Mucosa of rectum (tissue), 2 donors: Measurements from ENCODE around the gene SKIC8.
A peak's percentile ranks its signal among the peaks of the same experiment; 100 is the strongest.

Experiments used
- H3K27ac ChIP-seq, 2 donors: one replicate each; pipeline ENCODE4 v1.7.0; 2013; ENCODE audit warnings: inconsistent platforms in 2 of 2, low read depth in 2 of 2, low read length in 2 of 2
- H3K27me3 ChIP-seq, 2 donors: one replicate each; pipeline ENCODE4 v1.7.0; 2013; ENCODE audit warnings: low read length in 2 of 2; ENCODE audit not compliant: control insufficient read depth in 2 of 2, insufficient read depth in 2 of 2
- H3K36me3 ChIP-seq, 2 donors: one replicate each; pipeline ENCODE4 v1.7.0; 2013; ENCODE audit warnings: low read length in 2 of 2; ENCODE audit not compliant: control insufficient read depth in 2 of 2, insufficient read depth in 2 of 2
- H3K4me1 ChIP-seq, 2 donors: one replicate each; pipeline ENCODE4 v1.7.0; 2013; ENCODE audit warnings: low read length in 2 of 2, mild to moderate bottlenecking in 1 of 2; ENCODE audit not compliant: control insufficient read depth in 2 of 2, insufficient read depth in 2 of 2
- H3K4me3 ChIP-seq, 2 donors: one replicate each; pipeline ENCODE4 v1.7.0; 2013; ENCODE audit warnings: low read length in 2 of 2
- H3K9ac ChIP-seq, 2 donors: one replicate each; pipeline ENCODE4 v1.7.0; 2013; ENCODE audit warnings: low read length in 2 of 2, low read depth in 1 of 2, mild to moderate bottlenecking in 1 of 2
- H3K9me3 ChIP-seq, 2 donors: one replicate each; pipeline ENCODE4 v1.7.0; 2013; ENCODE audit warnings: low read length in 2 of 2; ENCODE audit not compliant: control insufficient read depth in 2 of 2
- donor health status: healthy.
- donor health status: Normal muscosa, but diverticular disease.

SKIC8 gene

DNA sequence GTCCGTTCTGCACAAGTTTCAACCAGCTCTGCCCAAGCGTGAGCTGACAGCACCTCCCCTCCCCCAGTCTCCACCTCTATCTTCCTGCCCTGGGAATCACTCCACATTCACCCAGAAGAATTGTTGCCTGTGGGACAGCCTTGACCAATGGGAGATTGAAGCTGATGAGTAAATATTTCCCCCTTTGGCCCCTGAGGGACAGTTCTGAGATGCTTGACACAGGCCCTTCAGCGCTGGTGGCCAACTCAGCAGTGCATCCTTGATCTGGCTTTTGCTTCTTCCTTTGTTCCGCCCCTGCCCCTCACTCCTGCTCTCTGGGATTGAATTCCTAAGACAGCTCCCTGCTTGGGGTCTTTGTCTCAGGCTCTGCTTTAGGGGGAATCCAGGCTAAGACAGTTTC lies 13.1 kb upstream of the SKIC8 start:
- no peaks in the 10 kb centered on the region for H3K36me3 ChIP-seq
- no peak overlapping the region for H3K27ac ChIP-seq

DNA sequence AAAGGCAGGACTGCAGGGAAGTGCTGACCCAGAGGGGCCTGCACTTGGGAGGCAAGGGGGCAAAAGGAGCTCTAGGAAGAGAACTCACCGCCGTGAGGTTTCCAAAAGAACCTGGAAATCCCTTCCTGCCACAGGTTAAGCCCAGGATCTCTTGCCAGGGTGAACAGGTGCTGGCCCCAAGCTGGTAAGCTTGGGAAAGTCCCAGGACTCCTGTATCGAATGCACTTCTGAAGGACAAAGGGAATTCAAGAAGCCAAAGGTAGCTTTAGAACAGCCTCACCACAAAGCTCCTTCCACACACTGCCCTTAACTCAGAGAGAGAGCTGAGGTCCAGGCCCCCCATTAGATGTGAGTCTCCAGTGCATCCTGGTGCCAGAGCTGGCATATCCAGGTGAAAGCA lies 11.9 kb upstream of the SKIC8 start:
- Histone ChIP-seq H3K4me1 (peaks cover 9 to 15% of the 10 kb centered on the region in 2 donors), H3K27me3 (no peaks in the 10 kb centered on the region), H3K9ac (no peak overlapping the region), H3K27ac (no peak overlapping the region), H3K36me3 (no peaks in the 10 kb centered on the region), H3K4me3 (no peak overlapping the region), H3K9me3 (no peaks in the 10 kb centered on the region)

More for the DNA sequence above, 13.1 kb upstream of the SKIC8 start:
- Histone ChIP-seq H3K4me3 (no peak overlapping the region), H3K4me1 (peaks cover 11 to 24% of the 10 kb centered on the region in 2 donors), H3K9ac (no peak overlapping the region), H3K9me3 (no peaks in the 10 kb centered on the region), H3K27me3 (no peaks in the 10 kb centered on the region)

DNA sequence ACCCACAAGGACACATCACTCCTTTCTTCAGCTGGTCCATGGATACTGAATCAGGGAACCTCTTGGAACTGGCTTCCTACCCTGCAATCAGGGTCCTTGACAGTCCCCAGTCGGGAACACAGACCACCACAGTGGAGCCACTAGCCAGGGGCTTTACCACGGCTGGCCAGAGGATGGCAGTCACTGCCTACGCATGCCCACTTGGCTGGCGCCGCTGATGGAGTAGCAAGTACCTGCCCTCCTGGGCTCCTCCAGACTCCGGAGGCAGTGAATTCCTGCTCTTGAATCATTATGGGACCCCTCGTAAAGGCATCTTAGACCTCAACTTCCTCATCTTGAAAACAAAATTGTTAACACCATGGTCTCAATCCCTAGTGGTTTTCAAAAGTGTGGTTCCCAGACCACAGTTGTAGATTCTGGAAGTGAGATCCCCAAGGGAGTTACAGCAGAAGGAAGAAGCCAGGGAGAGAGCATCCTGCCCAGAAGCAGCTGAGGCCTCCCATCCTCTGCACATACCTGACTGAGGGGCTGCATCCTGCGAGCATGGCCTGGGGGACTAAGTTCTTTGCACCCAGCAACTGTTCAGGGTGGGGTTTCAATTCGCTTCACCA lies 9.1 kb upstream of the SKIC8 start:
- H3K9me3 ChIP-seq: no peaks in the 10 kb centered on the region
- no peak overlapping the region for H3K27ac ChIP-seq
- H3K4me1 ChIP-seq: peaks cover 0 to 7% of the 10 kb centered on the region in 2 donors
- H3K27me3 ChIP-seq: no peaks in the 10 kb centered on the region
- no peaks in the 10 kb centered on the region for H3K36me3 ChIP-seq
- H3K9ac ChIP-seq: peak overlapping the region in 1 of 2 donors; percentile 15
- no peak overlapping the region for H3K4me3 ChIP-seq

DNA sequence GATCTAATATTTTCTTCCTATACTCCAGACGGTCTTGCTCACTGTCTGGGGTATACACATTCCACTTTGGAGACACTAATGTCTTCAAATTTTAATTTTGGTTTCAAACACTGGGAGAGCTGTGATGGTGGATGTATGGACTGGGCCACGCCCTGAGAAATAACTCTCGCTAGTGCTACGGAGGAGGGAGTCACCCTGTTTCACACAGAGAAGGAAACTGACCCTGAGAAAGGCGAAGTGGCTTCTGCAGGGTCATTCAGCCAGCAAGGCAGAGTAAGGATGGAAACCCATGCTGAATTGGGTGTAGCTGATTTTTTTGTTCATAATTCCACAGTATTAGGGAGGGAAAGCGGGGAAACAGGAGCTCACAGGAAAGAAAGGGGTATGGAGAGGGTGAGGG lies 8.6 kb upstream of the SKIC8 start:
- H3K9me3 ChIP-seq: no peaks in the 10 kb centered on the region
- H3K4me3 ChIP-seq: no peak overlapping the region
- H3K4me1 ChIP-seq: peaks cover 0 to 7% of the 10 kb centered on the region in 2 donors
- no peaks in the 10 kb centered on the region for H3K36me3 ChIP-seq
- H3K9ac ChIP-seq: no peak overlapping the region
- no peak overlapping the region for H3K27ac ChIP-seq
- H3K27me3 ChIP-seq: no peaks in the 10 kb centered on the region

DNA sequence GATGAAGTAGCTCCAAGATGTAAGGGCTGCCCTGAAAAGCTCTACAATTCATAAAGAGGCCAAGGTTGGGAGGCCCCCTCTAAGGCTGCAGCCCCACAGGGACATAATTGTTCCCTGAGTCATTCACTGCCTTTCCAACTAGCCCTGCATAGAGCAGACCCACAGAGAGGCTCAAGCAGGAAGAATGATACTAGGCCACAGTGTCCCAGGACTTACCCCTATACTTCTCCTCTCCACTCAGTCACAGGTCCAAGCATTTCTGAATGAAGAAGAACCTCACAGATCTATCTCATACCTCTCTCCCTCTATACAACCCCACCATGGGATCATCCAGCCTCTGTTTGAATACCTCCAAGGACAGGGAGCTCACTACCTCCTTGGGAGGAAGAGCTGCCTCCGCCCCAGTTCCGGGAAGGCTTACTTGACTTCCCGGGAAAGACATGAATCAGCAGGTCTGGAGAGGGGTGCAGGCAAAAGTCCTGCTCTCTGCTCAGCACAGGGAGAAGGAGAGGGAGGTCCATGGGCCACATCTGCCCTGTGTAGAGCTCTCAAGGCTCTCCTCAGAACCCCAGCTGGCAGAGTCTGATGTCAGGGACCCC lies 6.9 kb upstream of the SKIC8 start:
- Histone ChIP-seq H3K9me3 (no peaks in the 10 kb centered on the region), H3K27ac (no peak overlapping the region), H3K36me3 (no peaks in the 10 kb centered on the region), H3K27me3 (no peaks in the 10 kb centered on the region), H3K4me3 (no peak overlapping the region), H3K9ac (no peak overlapping the region), H3K4me1 (peaks cover 0 to 7% of the 10 kb centered on the region in 2 donors)

DNA sequence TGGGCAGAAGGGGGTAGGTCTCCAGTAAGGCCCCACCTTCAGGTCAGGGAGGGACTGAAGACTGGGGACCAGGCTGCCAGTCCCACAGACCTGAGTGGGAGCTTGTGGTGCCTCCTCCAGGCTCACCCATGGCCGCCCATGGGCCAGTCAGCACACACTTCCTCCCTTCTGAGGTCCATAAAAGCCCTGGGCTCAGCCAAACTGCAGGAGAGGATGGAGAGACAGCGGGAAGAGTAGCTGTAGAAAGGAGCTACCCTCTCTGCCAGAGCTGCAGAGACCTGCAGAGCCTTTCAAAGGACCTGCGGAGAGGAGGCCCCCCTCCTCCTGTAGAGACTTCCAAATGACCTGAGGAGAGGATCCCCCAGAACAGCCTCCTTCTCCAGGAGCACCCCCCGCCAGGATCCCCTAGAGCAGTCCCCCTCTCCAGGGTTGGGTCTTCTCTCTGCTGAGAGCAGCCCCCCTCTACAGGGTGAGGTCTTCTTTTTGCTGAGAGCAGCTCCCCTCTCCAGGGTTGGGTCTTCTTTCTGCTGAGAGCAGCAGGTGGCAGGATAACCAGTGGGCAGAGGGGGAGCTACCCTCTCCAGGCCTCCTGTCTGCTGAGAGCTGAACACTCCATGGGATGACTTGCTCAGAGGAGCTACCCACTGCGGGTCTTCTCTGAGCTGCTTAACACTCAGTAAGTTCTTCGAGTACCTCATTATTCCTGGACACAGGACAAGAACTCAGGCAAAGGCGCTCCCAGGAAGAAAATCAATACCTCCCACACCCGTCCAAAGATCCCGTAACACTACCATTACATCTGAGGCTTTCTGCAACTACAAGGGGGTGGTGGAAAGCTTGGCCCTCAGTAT lies 5.0 kb upstream of the SKIC8 start:
- H3K27me3 ChIP-seq: no peaks in the 10 kb centered on the region
- no peak overlapping the region for H3K9ac ChIP-seq
- no peaks in the 10 kb centered on the region for H3K9me3 ChIP-seq
- H3K36me3 ChIP-seq: no peaks in the 10 kb centered on the region
- no peak overlapping the region for H3K4me3 ChIP-seq
- H3K4me1 ChIP-seq: peaks cover 4 to 7% of the 10 kb centered on the region in 2 donors
- no peak overlapping the region for H3K27ac ChIP-seq

DNA sequence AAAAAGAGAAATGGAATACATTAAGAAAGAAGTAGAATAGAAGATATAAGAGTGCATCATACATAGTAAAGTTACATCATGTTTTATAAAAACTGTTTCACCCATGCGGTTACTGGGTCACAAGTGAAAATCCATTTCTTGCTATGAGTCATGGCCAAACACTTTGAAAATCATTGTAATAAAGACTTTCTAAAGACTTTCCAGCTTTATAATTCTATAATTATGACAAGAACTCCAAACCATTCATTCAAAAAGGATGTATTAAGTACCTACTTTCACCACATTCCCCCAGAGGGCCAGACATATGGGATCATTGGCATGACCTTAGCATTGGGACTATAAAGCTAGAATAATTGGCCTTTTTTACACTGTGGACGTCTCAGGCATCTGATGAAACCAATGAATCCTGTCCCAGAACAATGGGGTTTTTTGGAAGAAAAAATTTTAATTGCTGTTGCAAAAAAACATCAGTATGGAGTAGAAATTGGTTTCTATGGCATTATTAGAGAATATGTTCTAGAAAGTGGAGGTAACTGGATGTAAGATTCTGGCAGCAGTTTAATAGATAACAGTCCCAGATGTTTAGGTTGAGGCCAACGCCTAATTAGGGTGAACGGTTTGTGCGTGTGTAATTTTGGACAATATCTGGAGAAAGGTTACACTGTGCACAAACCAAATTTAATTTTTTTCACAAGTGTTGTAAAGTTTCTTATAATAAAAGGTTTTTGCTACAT lies 3.3 kb upstream of the SKIC8 start:
- Histone ChIP-seq H3K27me3 (no peaks in the 10 kb centered on the region), H3K27ac (no peak overlapping the region), H3K36me3 (no peaks in the 10 kb centered on the region), H3K4me1 (peaks cover 6 to 14% of the 10 kb centered on the region in 2 donors), H3K4me3 (no peak overlapping the region), H3K9me3 (no peaks in the 10 kb centered on the region), H3K9ac (no peak overlapping the region)

DNA sequence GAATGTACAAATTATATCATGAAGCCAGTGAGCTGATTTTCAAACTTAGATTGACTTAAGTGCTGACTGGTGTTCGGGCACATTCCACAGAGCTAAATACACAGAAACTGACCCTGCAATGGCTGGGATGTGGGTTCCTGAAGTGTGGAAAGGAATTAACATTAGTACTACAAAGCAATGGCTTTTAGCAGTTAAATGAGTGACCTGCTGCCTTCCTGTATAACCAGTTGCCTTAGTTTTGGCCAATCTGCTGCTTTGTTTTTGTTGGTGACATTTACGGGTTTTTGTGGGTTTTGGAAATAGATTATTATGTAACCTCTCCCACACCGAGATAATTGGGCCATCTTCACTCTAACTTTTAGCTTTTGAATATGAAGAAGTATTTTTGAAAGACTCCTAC lies 2.4 kb upstream of the SKIC8 start:
- Histone ChIP-seq H3K9ac (no peak overlapping the region), H3K4me3 (no peak overlapping the region), H3K27ac (no peak overlapping the region), H3K9me3 (no peaks in the 10 kb centered on the region), H3K27me3 (no peaks in the 10 kb centered on the region), H3K4me1 (peaks cover 6 to 14% of the 10 kb centered on the region in 2 donors), H3K36me3 (no peaks in the 10 kb centered on the region)

DNA sequence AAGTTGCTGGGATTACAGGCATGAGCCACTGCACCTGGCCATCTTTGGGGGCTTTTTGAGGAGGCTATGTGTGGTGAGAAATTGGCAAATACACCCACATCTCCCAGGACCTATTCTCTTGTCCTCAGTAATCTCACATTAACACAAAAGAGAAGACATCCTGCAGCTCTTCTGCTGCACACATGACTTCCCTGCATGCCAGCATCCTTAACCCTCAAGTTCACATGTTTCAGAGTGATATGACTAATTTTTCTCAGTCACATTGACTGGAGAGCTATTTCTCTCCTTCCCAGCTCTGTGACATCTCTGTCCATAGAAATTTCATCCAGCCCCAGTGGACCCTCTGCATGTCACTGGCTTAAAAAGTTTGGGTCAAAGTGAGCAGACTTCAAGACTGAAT lies 1.9 kb upstream of the SKIC8 start:
- H3K27ac ChIP-seq: no peak overlapping the region
- H3K36me3 ChIP-seq: no peaks in the 10 kb centered on the region
- no peak overlapping the region for H3K9ac ChIP-seq
- no peaks in the 10 kb centered on the region for H3K27me3 ChIP-seq
- H3K9me3 ChIP-seq: no peaks in the 10 kb centered on the region
- H3K4me3 ChIP-seq: no peak overlapping the region
- H3K4me1 ChIP-seq: peaks cover 6 to 14% of the 10 kb centered on the region in 2 donors

DNA sequence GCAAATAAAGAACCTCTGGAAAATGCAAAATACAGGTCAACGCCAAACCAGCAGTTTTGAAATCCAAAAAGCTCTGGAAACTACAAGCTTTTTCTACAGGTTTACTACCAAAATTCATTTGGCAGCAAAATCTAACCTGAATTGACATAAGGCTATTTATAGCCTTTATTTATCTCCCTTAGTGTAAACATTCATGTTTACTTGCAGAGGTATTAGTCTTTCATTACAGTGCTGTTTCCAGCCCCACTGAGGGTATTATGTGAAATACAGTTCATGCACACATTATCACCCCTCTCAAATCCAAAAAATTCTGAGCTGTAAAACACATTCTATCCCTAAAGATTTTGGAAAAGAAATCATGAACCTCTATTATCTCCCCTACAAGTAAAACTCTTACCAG lies 7.2 kb downstream of the SKIC8 start:
- Histone ChIP-seq H3K36me3 (peaks cover 15 to 40% of the 10 kb centered on the region in 2 donors), H3K27ac (no peak overlapping the region), H3K4me1 (peaks cover 6 to 8% of the 10 kb centered on the region in 2 donors), H3K9me3 (no peaks in the 10 kb centered on the region), H3K4me3 (no peak overlapping the region), H3K9ac (no peak overlapping the region), H3K27me3 (no peaks in the 10 kb centered on the region)
